GM19463 (cell line): ENCODE results near the gene SLC41A3.

Source experiments
- ATAC-seq: cut with Tn5 transposase; IDR thresholded peaks from one replicate; pipeline ENCODE4 v1.9.1; 2021; ENCODE audit warnings: mild to moderate bottlenecking, moderate library complexity; ENCODE audit not compliant: unreplicated experiment

SLC41A3 gene

DNA sequence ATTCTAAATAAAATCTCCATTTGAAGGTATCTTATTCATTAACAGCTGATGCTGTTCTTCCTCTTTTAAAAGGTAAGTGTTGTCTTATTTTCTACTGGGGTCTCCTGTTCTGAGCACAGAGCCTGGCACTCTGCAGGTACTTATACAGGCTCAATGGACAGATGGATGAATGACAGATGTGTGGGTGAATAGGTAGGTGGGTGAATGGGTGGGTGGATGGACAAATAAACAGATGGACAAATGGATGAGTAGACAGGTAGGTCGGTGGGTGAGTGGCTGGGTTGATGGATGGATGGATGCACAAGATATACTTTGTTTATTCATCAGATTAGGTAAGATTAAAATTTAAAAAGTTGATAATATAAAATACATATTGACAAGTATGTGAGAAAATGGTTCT lies 53.5 kb downstream of the SLC41A3 start:
- ATAC-seq, result no peak

GRCh38 chr3:126029241-126029640 lies 54.7 kb downstream of the SLC41A3 start:
- no peak for ATAC-seq

DNA sequence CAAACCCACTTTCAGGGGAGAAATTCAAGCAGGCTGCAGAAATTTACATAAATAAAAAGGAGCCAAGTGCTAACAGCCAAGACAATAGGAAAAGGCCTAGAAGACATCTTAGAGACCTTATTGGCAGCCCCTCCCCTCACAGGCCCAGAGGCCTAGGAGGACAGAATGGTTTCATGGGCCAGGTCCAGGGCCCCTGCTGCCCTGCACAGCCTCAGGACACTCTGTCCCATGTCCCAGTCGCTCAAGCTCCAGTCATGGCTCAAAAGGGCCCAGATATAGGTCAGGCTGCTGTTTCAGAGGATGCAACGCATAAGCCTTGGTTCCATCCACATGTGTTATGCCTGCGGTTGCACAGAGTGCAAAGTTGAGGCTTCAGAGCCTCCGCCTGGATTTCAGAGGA lies 55.8 kb downstream of the SLC41A3 start:
- no peak for ATAC-seq

GRCh38 chr3:126026761-126027160 lies 57.2 kb downstream of the SLC41A3 start:
- ATAC-seq, result no peak

GRCh38 chr3:126026277-126026751 lies 57.6 kb downstream of the SLC41A3 start:
- ATAC-seq, result no peak

DNA sequence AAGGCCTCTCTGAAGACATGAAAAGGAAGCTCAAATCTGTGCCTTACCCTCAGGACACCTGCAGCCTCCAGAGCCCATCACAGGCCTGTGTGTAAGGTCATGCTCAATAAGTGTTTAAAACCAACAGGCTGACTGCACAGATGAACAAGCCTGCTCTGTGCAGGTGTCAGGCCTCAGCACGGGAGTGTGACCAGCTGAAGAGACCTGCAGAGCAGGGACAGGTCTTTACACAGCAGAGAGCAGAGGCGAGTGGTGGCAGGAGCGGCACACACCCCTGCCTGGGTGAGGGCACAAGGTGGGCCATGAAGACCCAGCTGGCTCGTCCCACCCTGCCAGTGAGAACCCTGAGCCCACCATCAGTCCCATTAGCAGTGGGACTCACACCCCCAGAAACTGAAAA lies 58.1 kb downstream of the SLC41A3 start:
- ATAC-seq, result no peak

DNA sequence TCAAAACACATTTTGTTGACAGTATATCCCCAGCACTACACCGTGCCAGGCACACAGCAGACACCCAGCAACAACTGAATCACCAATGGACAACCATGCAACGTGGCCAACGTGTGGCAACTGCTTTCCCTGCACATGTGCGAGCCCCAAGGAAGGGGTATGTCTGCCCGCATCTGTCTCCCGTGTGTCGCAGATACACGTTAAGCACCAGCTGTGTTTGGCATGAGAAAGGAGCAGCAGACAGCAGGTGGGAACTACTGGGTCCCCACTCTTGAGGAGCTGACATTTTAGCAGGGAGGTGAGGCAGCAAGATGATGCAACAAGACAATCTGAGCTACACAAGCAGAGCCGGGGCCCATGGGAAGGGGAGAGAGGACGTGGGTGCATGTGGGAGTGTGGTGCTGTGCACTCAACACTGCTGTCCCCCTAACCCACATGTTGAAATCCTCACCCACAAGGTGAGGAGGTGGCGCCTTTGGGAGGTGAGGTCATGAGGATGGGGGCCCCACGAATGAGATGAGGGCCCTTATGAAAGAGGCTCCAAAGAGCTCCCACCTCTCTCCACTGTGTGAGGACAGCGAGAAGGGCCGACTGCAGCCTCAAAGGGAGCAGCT lies 58.7 kb downstream of the SLC41A3 start:
- ATAC-seq, result no peak

- no peak for ATAC-seq
These were observed 59.7 kb downstream of the SLC41A3 start for GRCh38 chr3:126024049-126024854.

- no peak for ATAC-seq
These were observed 60.5 kb downstream of the SLC41A3 start for GRCh38 chr3:126023390-126023789.

DNA sequence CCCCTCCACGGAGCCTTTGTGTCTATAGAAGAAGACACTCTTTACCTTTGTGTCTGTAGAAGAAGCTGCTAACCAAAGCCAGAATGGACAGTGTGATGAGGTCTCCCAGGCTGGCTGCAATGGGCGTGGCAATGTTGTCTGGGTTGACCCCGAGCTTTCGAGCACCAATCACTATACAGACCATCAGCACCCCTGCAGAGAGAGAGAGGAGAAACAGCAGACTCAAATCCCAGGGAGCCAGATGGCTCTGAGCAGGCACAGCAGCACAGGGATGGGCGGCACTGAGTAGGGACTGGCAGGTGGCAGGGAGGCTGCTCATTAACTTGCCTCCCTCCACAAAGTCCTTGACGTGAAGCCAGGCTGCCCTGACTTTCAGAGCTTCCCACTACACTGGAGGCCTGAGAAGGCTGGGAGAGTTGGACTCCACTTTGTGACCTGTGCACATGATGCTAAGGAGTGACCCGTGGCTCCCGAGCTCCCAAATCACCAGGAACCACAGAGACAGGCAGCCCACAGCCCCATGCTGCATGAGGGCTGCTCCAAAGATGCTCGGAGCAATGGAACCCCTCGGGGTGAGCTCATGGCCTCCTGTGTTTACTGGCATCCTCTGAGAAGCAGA lies 61.1 kb downstream of the SLC41A3 start:
- ATAC-seq, result no peak

GRCh38 chr3:126021702-126022101 lies 62.2 kb downstream of the SLC41A3 start:
- ATAC-seq, result no peak

DNA sequence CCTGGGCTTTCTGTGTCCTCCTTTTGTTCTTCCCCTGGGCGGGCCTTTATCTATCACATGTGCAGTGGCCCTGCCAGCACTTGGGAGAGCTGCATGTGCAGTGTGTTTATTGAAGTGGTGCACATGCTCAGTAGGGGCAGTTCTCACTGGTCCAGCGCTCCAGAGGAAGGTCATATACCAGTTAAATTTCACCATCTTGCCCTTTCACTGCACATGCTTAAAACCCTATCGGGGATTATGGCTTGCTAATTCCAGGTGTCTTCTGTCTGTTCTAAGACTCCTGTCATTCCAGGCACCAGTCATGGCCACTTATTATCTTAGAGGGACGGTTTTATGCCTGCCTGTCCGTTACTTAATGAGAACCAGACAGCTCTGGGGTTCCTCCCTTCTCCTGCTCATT lies 62.7 kb downstream of the SLC41A3 start:
- no peak for ATAC-seq

- no peak for ATAC-seq
These were observed 64.2 kb downstream of the SLC41A3 start for GRCh38 chr3:126019683-126020082.

- no peak for ATAC-seq
These were observed 64.9 kb downstream of the SLC41A3 start for GRCh38 chr3:126018995-126019394.

DNA sequence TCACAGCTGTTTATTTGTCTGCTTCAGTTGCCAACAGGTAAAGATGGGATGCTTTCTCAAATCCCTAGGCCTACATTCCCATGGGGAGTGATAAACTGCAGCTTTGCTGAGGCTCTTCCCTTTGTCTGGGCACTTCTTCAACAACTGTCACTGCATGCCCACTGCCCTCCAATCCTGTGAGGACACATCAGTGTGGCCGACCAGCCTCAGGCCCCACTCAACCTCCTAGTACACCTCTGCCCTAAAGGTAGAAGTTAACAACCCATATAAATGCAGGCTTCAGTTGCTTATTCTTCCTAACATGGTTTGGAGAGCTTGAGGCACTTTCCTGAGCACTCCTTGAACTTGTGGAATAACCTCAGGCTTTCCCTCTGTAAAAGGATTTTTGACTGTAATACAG lies 65.4 kb downstream of the SLC41A3 start:
- no peak for ATAC-seq

DNA sequence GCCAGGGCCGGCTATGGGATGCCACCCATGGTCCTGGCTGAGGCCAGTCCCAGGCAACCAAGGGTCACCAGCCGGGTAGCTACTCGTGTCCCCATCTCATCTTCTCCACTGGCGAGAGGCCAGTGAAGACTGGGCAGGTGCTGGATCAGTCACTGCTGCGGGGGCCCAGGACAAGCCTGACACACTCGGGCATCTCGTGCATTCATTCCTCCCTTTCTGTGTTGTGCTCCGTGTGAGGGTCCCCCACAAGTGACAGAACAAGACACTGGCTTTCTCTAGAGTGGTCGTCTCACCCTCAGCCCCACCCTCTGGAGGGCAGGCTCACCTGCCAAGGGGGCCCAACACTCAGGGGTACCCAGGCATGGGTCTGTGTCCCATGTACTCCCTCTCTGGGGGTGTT lies 66.6 kb downstream of the SLC41A3 start:
- ATAC-seq, result no peak

DNA sequence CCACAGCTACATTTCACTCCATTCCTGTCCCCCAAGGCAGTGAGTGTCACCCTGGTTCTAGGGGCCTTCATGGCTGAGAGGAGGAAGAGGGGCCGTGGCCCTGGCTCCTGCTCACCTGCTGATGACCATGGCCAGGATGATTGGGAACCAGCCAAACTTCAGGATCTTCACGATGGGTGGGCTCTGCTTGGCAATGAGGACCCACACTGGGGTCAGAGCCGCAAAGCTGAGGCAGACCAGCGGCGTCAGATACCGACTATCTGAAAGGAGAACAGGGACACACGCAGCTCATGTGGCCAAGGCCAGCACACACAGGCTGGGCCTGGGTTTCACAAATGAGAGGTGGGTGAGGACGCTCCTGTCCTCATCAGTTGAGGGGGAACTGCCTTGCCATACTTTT lies 67.3 kb downstream of the SLC41A3 start:
- no peak for ATAC-seq

DNA sequence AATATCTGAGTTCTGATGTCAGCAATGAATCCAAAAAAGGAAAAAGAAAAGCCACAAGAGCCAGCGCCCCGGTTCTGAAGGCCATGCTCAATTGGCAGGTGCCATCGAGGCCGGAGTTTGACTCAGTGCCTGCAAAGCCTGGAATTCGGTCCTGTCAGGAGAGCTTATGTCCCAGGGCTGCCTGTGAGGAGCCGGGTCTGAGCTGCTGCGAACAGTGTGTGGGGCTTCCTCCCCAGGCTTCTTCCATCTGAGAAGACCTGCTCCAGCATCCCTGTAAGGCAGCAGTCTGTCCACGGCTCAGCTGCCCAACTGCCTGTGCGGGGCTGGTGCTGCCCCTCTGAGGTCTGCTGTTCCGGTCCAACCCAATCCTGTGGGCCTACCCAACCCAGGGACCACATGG lies 68.8 kb downstream of the SLC41A3 start:
- no peak for ATAC-seq

- no peak for ATAC-seq
These were observed 69.7 kb downstream of the SLC41A3 start for GRCh38 chr3:126014252-126014651.

GRCh38 chr3:126013751-126014156 lies 70.2 kb downstream of the SLC41A3 start:
- ATAC-seq, result no peak

- ATAC-seq, result no peak
These were observed 74.7 kb downstream of the SLC41A3 start for GRCh38 chr3:126009181-126009580.

DNA sequence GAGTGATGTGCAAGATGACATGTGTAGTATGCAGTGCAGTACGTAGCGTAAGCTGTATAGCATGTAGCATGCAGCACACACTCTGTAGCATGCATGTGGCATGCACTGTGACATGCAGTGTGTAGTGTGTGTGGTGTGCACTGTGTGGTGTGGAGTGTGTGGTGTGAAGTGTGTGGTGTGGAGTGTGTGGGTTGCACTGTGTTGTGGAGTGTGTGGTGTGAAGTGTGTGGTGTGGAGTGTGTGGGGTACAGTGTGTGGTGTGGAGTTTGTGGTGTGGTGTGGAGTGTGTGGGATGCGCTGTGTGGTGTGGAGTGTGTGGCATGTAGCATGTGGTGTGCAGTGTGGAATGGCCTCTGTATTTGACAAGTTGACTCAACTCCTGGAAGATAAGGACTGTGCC lies 75.7 kb downstream of the SLC41A3 start:
- no peak for ATAC-seq
